MM.1S (cell line): Measurements from ENCODE around the gene LPCAT4.
A peak's percentile ranks its signal among the peaks of the same experiment; 100 is the strongest.

Experiments
- DNase-seq: peaks from one replicate; pipeline ENCODE4 v3.0.0-alpha.2; 2015
- H2AFZ ChIP-seq: fragments of 300-600 bp; sonication (generic); 2 replicates; pipeline ENCODE4 v1.6.0; 2016; ENCODE audit warnings: antibody characterized with exemption, low read length
- H3F3A ChIP-seq: fragments of 300-600 bp; sonication (generic); 2 replicates; pipeline ENCODE4 v1.6.1; 2016; ENCODE audit warnings: mild to moderate bottlenecking, antibody characterized with exemption, low read length, moderate library complexity, mixed read lengths; ENCODE audit not compliant: insufficient read depth
- H3K27ac ChIP-seq: fragments of 300-600 bp; sonication (generic); 2 replicates; pipeline ENCODE4 v1.5.1; 2016; ENCODE audit warnings: mild to moderate bottlenecking, low read length
- H3K27me3 ChIP-seq: fragments of 300-600 bp; sonication (generic); replicated peaks from 2 replicates; pipeline ENCODE4 v1.6.0; 2016; ENCODE audit warnings: low read length; ENCODE audit not compliant: insufficient read depth
- H3K36me3 ChIP-seq: fragments of 300-600 bp; sonication (generic); replicated peaks from 2 replicates; pipeline ENCODE4 v1.6.1; 2016; ENCODE audit warnings: mild to moderate bottlenecking, low read length, mixed read lengths; ENCODE audit not compliant: insufficient read depth
- H3K4me1 ChIP-seq: fragments of 300-600 bp; sonication (generic); 2 replicates; pipeline ENCODE4 v1.6.1; 2016; ENCODE audit warnings: low read length, mixed read lengths
- H3K4me2 ChIP-seq: fragments of 300-600 bp; sonication (generic); 2 replicates; pipeline ENCODE4 v1.6.0; 2016; ENCODE audit warnings: low read depth, low read length
- H3K4me3 ChIP-seq: fragments of 300-600 bp; sonication (generic); 2 replicates; pipeline ENCODE4 v1.5.1; 2016; ENCODE audit warnings: low read length, mixed read lengths
- H3K79me2 ChIP-seq: fragments of 300-600 bp; sonication (generic); 2 replicates; pipeline ENCODE4 v1.6.1; 2016; ENCODE audit warnings: mixed run types, low read length, mixed read lengths
- H3K9ac ChIP-seq: fragments of 300-600 bp; sonication (generic); 2 replicates; pipeline ENCODE4 v1.6.1; 2016; ENCODE audit warnings: low read length, mixed read lengths
- H3K9me2 ChIP-seq: fragments of 300-600 bp; sonication (generic); replicated peaks from 2 replicates; pipeline ENCODE4 v1.6.1; 2016; ENCODE audit warnings: mild to moderate bottlenecking, low read length, mixed read lengths; ENCODE audit not compliant: insufficient read depth
- H3K9me3 ChIP-seq: fragments of 300-600 bp; sonication (generic); replicated peaks from 2 replicates; pipeline ENCODE4 v1.6.1; 2016; ENCODE audit warnings: mild to moderate bottlenecking, low read length, mixed read lengths; ENCODE audit not compliant: insufficient read depth
- H4K20me1 ChIP-seq: fragments of 300-600 bp; sonication (generic); 2 replicates; pipeline ENCODE4 v1.6.1; 2016; ENCODE audit warnings: mild to moderate bottlenecking, low read length, moderate library complexity, mixed read lengths; ENCODE audit not compliant: insufficient read depth
- CTCF ChIP-seq: fragments of 300-600 bp; sonication (generic); IDR thresholded peaks from 2 replicates; pipeline ENCODE4 v1.5.1; 2016; ENCODE audit warnings: antibody characterized with exemption, low read length, mixed read lengths
- EZH2 ChIP-seq: fragments of 300-600 bp; sonication (generic); optimal IDR thresholded peaks from 2 replicates; pipeline ENCODE3; 2017; ENCODE audit warnings: low read depth, mild to moderate bottlenecking, antibody characterized with exemption, low read length, mixed read lengths
- EZH2phosphoT487 ChIP-seq: fragments of 300-600 bp; sonication (generic); IDR thresholded peaks from 2 replicates; pipeline ENCODE4 v1.6.1; 2018; ENCODE audit warnings: antibody characterized with exemption, low read length

LPCAT4 gene

GRCh38 chr15:34337557-34338306 lies 29.3 kb downstream of the LPCAT4 start, which contains the start of gene SLC12A6:
Gene SLC12A6, minus strand, starts transcription at chr15:34337781. Its CDS starts 1,101 bp downstream, at chr15:34336680.
- H3K4me2 ChIP-seq: peak within 1 kb of the TSS; percentile 92
- peaks cover 75% of the 10 kb centered on the region for H3K79me2 ChIP-seq
- H3K9ac ChIP-seq: peak within 1 kb of the TSS; percentile 83
- DNase-seq: peak; percentile 94
- peak within 1 kb of the TSS; percentile 87 for H3K4me3 ChIP-seq
- peak within 1 kb of the TSS; percentile 80 for H3K27ac ChIP-seq
- no peaks in the 10 kb centered on the region for H3K27me3 ChIP-seq
- peaks cover 14% of the 10 kb centered on the region for H3K4me1 ChIP-seq
- H2AFZ ChIP-seq: peak within 1 kb of the TSS; percentile 65
- H3F3A ChIP-seq: peaks cover 49% of the 10 kb centered on the region
- H3K9me3 ChIP-seq: no peaks in the 10 kb centered on the region
- H4K20me1 ChIP-seq: no peaks in the 10 kb centered on the region
- no peaks in the 10 kb centered on the region for H3K9me2 ChIP-seq
- no peaks in the 10 kb centered on the region; the same call in 1 of the 2 replicates for H3K36me3 ChIP-seq
- TF ChIP-seq EZH2 (no peak), EZH2phosphoT487 (no peak)

DNA sequence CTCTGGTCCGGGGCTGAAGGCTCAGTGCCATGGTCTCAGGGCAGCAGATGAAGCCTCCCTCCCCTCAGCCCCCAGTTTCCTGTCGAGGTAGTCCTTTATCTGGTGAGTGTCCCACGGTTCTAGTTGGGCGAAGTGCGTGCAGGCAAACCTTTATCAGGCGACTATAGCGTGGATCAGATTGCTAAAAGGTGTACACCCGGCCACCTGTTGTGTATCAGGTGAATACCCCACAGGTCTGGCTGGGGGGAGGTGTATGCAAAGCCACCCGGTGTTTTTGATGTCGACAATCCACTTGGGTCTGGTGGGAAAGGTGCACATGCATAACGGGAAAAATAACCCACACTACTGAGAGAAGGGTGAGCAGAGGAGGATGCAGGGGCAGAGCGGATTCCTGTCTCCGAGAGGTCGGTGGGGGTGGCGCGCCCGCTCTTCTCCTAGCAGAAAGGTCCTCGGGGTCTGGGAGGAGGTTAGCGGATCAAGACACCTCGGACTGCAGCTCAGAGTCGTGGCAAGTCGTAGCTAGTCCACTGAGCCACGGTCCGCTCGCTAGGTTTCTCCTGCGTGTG lies 29.9 kb downstream of the LPCAT4 start:
- Histone ChIP-seq H3K9ac (peak overlapping the region; percentile 83), H3K4me3 (peak overlapping the region; percentile 87), H3K36me3 (no peaks in the 10 kb centered on the region; the same call in 1 of the 2 replicates), H3K79me2 (peaks cover 75% of the 10 kb centered on the region), H2AFZ (peak overlapping the region; percentile 65), H3K4me2 (peak overlapping the region; percentile 92), H3K4me1 (peaks cover 14% of the 10 kb centered on the region), H3K9me2 (no peaks in the 10 kb centered on the region), H3F3A (peaks cover 47% of the 10 kb centered on the region), H3K27ac (peak overlapping the region; percentile 80), H3K27me3 (no peaks in the 10 kb centered on the region), H3K9me3 (no peaks in the 10 kb centered on the region), H4K20me1 (no peaks in the 10 kb centered on the region)
- DNase-seq: peak; percentile 36
- TF ChIP-seq EZH2phosphoT487: no peak
- TF ChIP-seq EZH2: no peak
- no peak for TF ChIP-seq CTCF

- peaks cover 75% of the 10 kb centered on the region for H3K79me2 ChIP-seq
- peak overlapping the region; percentile 92 for H3K4me2 ChIP-seq
- H3K27ac ChIP-seq: peak overlapping the region; percentile 80; the same call in 1 of the 2 replicates
- TF ChIP-seq EZH2 (no peak), EZH2phosphoT487 (no peak), CTCF (no peak)
- H3F3A ChIP-seq: peaks cover 47% of the 10 kb centered on the region
- H2AFZ ChIP-seq: peak overlapping the region; percentile 65
- DNase-seq: peak; percentile 37
- H3K9ac ChIP-seq: peak overlapping the region; percentile 83
- peak overlapping the region; percentile 87 for H3K4me3 ChIP-seq
- no peaks in the 10 kb centered on the region for H3K9me2 ChIP-seq
- H3K36me3 ChIP-seq: no peaks in the 10 kb centered on the region; the same call in 1 of the 2 replicates
- H3K9me3 ChIP-seq: no peaks in the 10 kb centered on the region
- no peaks in the 10 kb centered on the region for H4K20me1 ChIP-seq
- no peaks in the 10 kb centered on the region for H3K27me3 ChIP-seq
- H3K4me1 ChIP-seq: peaks cover 10% of the 10 kb centered on the region
These were observed 30.6 kb downstream of the LPCAT4 start for GRCh38 chr15:34336231-34336990.
